Uterus (tissue), 2 donors: Measurements from ENCODE around the gene RNF112.

Experiments
- CTCF ChIP-seq, 4 experiments: fragments of 200-600 bp in 2 of 4; fragments of 450-650 bp in 2 of 4; sonication (generic) in 2 of 4; IDR thresholded peaks; one replicate each; pipeline ENCODE4 v1.5.1; 2016 to 2019; ENCODE audit warnings: antibody characterized with exemption in 4 of 4, mild to moderate bottlenecking in 2 of 4, moderate library complexity in 1 of 4
- POLR2A ChIP-seq, 2 donors: fragments of 450-650 bp; IDR thresholded peaks; one replicate each; pipeline ENCODE4 v1.6.1; 2016; ENCODE audit warnings: antibody characterized with exemption in 2 of 2, mild to moderate bottlenecking in 1 of 2, moderate library complexity in 1 of 2

- TF ChIP-seq POLR2A (IDR thresholded peaks at IDR 0.05) (no peak), CTCF (IDR thresholded peaks at IDR 0.05) (peak in 2 of 4 experiments; percentile 15 to 42)
Observed at GRCh38 chr17:19410875-19411620, at the start of gene RNF112.
